Urinary bladder (tissue), 4 donors: ENCODE results near the gene MACROD2. TPM values are rescaled to one million over a fixed set of nuclear protein-coding genes. Genes with fewer than 3 reads are reported as not detected.

Experiments
- DNase-seq: peaks from one replicate; pipeline ENCODE4 v3.0.0-alpha.2; 2015; ENCODE audit errors: extremely low spot score
- H3K27ac ChIP-seq: one replicate; pipeline ENCODE4 v1.5.1; 2013; ENCODE audit warnings: low read depth, mild to moderate bottlenecking, moderate library complexity
- H3K36me3 ChIP-seq: one replicate; pipeline ENCODE4 v1.6.1; 2013; ENCODE audit warnings: mild to moderate bottlenecking, moderate library complexity; ENCODE audit not compliant: insufficient read depth
- H3K4me1 ChIP-seq: one replicate; pipeline ENCODE4 v1.6.1; 2013; ENCODE audit warnings: mild to moderate bottlenecking, moderate library complexity; ENCODE audit not compliant: insufficient read depth
- H3K4me3 ChIP-seq: one replicate; pipeline ENCODE4 v1.5.1; 2013; ENCODE audit warnings: low read depth, low read length
- WGBS: extraction: QIAGEN DNeasy Blood & Tissue Kit; methylation state at CpG from one replicate; pipeline ENCODE4 v1.1.7; 2013; 5-methylcytosine and 5-hydroxymethylcytosine counted together
- polyA plus RNA-seq: library from polyadenylated mRNA; stranded (reverse); fragments of 200-250 nt; gene quantifications from one replicate; pipeline ENCODE4 v1.2.3, GENCODE V29; 2013
- total RNA-seq: library from RNA; depleted of rRNA; stranded (reverse); fragments of >200 nt; gene quantifications from one replicate; pipeline ENCODE4 v1.2.3, GENCODE V29; 2014
- donor health status: healthy with polysubstance abuse.
- donor health status: healthy.

Gene MACROD2
- total and polyA plus RNA-seq, 2 donors: 3.0 to 28.2 TPM

DNA sequence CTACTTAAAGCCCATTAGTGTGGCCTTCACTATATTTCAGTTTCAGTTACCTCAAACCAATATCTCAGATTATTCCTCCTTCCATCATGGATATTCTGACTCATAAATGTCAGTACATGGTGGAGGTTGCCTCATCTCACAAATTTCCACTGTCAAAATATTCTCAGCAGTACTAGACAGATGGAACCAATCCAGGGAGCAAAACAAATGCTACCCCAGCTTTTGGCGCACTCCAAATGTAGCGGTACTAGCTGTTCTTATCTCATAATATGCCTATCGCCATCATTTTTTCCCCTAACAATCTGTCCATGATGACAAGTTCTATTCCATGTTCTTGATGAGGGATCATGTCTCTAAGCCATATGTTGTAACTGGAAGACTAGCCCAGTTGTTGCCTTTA is 1551.8 kb downstream of the MACROD2 start:
- H3K4me1 ChIP-seq: no peaks in the 10 kb centered on the region
- peaks cover 1% of the 10 kb centered on the region for H3K36me3 ChIP-seq
- 76% methylated on average over 3 of the region's 3 CpGs for WGBS
- H3K27ac ChIP-seq: no peak overlapping the region
- H3K4me3 ChIP-seq: no peak overlapping the region
- DNase-seq: no peak

DNA sequence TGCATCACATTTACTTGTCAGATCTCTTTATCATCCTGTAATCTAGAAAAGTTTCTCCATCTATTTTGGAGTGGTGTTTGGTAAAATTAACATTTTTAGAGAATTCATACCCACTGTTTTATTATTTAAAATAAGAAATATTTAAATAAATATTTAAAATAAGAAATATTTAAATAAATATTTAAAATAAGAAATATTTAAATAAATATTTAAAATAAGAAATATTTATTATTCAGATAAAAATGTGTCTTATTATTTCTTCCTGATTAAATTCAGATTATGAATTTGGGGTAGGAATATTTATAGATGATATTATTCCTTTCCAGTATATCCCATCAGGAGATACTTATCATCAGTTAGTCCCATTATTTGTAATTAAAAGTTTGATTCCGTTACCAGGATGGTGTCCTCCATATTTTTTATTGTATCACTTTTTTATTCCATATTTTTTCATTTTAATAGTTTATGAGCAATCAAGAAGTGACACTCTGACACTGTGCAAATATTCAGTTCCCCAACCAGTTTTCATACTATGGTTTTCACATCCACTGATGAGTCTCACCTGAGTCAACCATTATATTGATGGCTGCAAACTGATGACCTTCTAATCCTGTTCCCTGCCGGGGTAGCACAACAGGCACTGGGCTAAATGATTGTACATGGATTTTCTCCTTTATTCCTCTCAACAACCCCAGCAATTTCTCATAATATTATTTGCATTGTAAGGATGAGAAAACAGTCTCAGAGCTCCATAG is 1555.0 kb downstream of the MACROD2 start:
- WGBS: 94% methylated on average over 2 of the region's 2 CpGs
- Histone ChIP-seq H3K36me3 (peaks cover under 1% of the 10 kb centered on the region), H3K4me3 (no peak overlapping the region)

GRCh38 chr20:15555913-15556312 is 1560.6 kb downstream of the MACROD2 start:
- 17% methylated on average over 2 of the region's 2 CpGs for WGBS
- Histone ChIP-seq H3K36me3 (no peaks in the 10 kb centered on the region), H3K27ac (no peak overlapping the region), H3K4me3 (no peak overlapping the region), H3K4me1 (no peaks in the 10 kb centered on the region)
- no peak for DNase-seq

More for the DNA sequence above, 1555.0 kb downstream of the MACROD2 start:
- no peak for DNase-seq
- H3K4me1 ChIP-seq: no peaks in the 10 kb centered on the region
- no peak overlapping the region for H3K27ac ChIP-seq

GRCh38 chr20:15556869-15557268 is 1561.6 kb downstream of the MACROD2 start:
- DNase-seq: no peak
- Histone ChIP-seq H3K36me3 (no peaks in the 10 kb centered on the region), H3K4me1 (no peaks in the 10 kb centered on the region), H3K4me3 (no peak overlapping the region), H3K27ac (no peak overlapping the region)
- 69% methylated on average over 1 of the region's 1 CpG for WGBS

DNA sequence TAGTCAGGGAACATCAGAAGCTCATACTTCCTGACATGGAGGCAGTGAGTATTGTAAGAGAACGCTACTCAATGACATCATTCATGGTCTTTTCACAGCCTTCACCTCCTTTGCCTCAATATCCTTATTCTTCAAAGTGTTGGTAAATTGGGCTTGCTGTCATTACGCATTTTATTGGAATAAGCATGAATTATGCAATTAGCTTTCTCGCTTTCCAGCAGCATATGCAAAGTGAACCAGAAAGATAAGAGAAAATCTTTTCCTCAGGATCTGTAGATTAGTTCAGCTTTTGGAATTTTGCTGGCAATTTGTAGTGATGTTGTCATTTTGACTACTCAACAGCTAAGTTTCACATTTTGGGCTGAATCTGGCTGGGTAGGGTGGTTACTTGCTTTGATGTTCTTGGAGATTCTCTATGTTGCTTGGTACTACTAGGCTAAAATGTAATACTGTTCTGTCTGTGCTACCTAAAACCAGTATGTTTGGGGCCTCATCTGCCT is 1565.8 kb downstream of the MACROD2 start:
- WGBS: 94% methylated on average over 3 of the region's 3 CpGs

DNA sequence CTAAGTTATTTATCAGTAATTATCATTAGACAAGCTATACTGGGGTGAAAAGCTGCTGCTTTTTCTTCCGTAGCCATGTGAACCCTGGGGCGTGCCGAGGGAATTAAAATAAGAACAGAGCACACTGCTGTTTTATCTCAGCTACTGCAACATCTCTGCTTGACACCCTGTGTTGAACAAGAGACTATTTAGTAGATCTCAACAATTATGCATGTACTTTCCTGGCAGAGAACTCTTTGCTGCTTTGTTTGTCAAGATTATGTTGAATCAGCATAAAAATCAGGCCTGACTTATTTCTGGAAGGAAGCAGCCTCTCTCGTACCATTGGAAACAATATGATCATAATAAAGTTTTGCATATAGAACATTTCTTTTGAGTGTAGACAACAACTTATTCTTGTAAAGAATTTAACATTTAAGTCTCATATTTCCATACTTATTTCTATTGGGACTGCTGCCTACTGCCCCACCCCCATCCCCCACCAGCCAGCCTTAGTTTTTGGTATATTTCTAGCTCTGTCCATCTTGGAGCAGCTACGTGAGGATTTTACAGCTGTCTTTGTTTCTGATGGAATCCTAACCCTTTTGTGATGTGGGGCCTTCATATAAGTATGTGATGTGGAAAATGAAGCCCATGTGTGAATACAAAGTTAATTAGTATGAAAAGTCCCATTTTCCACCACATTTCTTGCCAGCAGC is 1566.5 kb downstream of the MACROD2 start:
- DNase-seq: peak; percentile 8
- Histone ChIP-seq H3K27ac (no peak overlapping the region), H3K4me1 (no peaks in the 10 kb centered on the region), H3K4me3 (no peak overlapping the region), H3K36me3 (no peaks in the 10 kb centered on the region)
- 61% methylated on average over 5 of the region's 5 CpGs for WGBS

More for the DNA sequence above, 1565.8 kb downstream of the MACROD2 start:
- H3K4me3 ChIP-seq: no peak overlapping the region
- H3K27ac ChIP-seq: no peak overlapping the region
- H3K36me3 ChIP-seq: no peaks in the 10 kb centered on the region
- no peaks in the 10 kb centered on the region for H3K4me1 ChIP-seq
- DNase-seq: no peak

DNA sequence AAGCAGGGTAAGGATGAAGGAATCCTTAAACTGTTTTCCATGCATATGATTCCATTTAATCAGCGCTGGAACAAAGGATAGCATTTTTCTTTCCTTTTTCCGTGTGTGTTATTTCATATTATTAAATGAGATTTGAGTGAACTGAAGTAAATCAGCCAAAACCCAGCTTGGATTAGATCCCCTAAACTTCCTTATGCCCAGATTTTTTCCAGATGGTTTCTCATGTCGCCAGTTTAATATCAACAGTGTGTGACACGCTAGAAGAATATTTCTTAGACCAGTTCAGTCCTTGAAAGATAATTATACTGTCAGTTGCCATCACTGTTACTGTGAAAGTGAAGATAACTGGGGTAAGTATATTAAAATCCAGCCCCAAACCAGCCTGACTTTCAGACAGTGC is 1568.5 kb downstream of the MACROD2 start:
- Histone ChIP-seq H3K4me3 (no peak overlapping the region), H3K27ac (no peak overlapping the region), H3K36me3 (no peaks in the 10 kb centered on the region), H3K4me1 (no peaks in the 10 kb centered on the region)
- no peak for DNase-seq
- WGBS: 38% methylated on average over 4 of the region's 4 CpGs

GRCh38 chr20:15564981-15565380 is 1569.7 kb downstream of the MACROD2 start:
- no peak overlapping the region for H3K4me3 ChIP-seq
- no peaks in the 10 kb centered on the region for H3K36me3 ChIP-seq
- 80% methylated on average over 3 of the region's 3 CpGs for WGBS
- H3K4me1 ChIP-seq: no peaks in the 10 kb centered on the region
- no peak for DNase-seq
- H3K27ac ChIP-seq: no peak overlapping the region

- no peaks in the 10 kb centered on the region for H3K4me1 ChIP-seq
- 34% methylated on average over 2 of the region's 2 CpGs for WGBS
- no peaks in the 10 kb centered on the region for H3K36me3 ChIP-seq
- no peak overlapping the region for H3K4me3 ChIP-seq
- H3K27ac ChIP-seq: no peak overlapping the region
- no peak for DNase-seq
Measured at GRCh38 chr20:15565786-15566185, 1570.5 kb downstream of the MACROD2 start.

GRCh38 chr20:15567219-15567618 is 1571.9 kb downstream of the MACROD2 start:
- DNase-seq: no peak
- H3K27ac ChIP-seq: no peak overlapping the region
- WGBS: 60% methylated on average over 4 of the region's 4 CpGs
- no peaks in the 10 kb centered on the region for H3K4me1 ChIP-seq
- no peak overlapping the region for H3K4me3 ChIP-seq
- no peaks in the 10 kb centered on the region for H3K36me3 ChIP-seq

- WGBS: 95% methylated on average over 4 of the region's 4 CpGs
- no peak overlapping the region for H3K27ac ChIP-seq
- DNase-seq: no peak
- no peaks in the 10 kb centered on the region for H3K36me3 ChIP-seq
- H3K4me3 ChIP-seq: no peak overlapping the region
- H3K4me1 ChIP-seq: no peaks in the 10 kb centered on the region
Measured at GRCh38 chr20:15570156-15570555, 1574.8 kb downstream of the MACROD2 start.

DNA sequence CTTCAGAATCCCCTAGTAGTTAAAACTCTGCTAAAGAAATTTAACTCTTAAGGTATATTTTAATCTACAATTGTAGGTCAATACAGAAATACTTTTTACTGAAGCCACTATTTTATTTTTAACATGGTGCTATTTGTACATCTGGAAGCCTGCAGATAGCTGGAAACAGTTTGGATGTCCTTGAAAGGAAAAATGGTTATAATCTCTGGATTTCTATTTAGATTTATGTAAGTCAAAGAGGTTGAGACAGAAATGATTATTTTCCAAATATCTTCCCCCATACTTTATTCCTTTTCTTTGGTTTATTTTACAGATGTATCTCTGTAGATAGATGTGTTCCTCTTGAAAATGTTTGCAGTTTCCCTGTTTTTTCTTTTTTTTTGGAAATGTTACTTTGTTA is 1575.7 kb downstream of the MACROD2 start:
- H3K27ac ChIP-seq: no peak overlapping the region
- no peak overlapping the region for H3K4me3 ChIP-seq
- no peaks in the 10 kb centered on the region for H3K36me3 ChIP-seq
- no peaks in the 10 kb centered on the region for H3K4me1 ChIP-seq
- DNase-seq: no peak

GRCh38 chr20:15575255-15575654 is 1579.9 kb downstream of the MACROD2 start:
- Histone ChIP-seq H3K27ac (no peak overlapping the region), H3K4me1 (no peaks in the 10 kb centered on the region), H3K4me3 (no peak overlapping the region), H3K36me3 (no peaks in the 10 kb centered on the region)
- 78% methylated on average over 1 of the region's 1 CpG for WGBS
- DNase-seq: no peak

- Histone ChIP-seq H3K36me3 (no peaks in the 10 kb centered on the region), H3K4me3 (no peak overlapping the region), H3K27ac (no peak overlapping the region), H3K4me1 (no peaks in the 10 kb centered on the region)
- DNase-seq: no peak
Measured at GRCh38 chr20:15576411-15576810, 1581.1 kb downstream of the MACROD2 start.
